ENCODE measurements around the gene MRM1. TPM values are rescaled to one million over a fixed set of nuclear protein-coding genes. Genes with fewer than 3 reads are reported as not detected.
A peak's percentile ranks its signal among the peaks of the same experiment; 100 is the strongest.

The MRM1 gene
- total and polyA plus RNA-seq, 9 donors: 2.7 to 8.1 (median 6.6) TPM

GRCh38 chr17:36653856-36654255 is 52.5 kb downstream of the MRM1 start:
- no peaks in the 10 kb centered on the region for H3K27me3 ChIP-seq
- no peak overlapping the region for H3K27ac ChIP-seq
- TF ChIP-seq EP300 (IDR thresholded peaks at IDR 0.05) (no peak), CTCF (IDR thresholded peaks at IDR 0.05) (no peak), POLR2A (IDR thresholded peaks at IDR 0.05) (no peak)
- DNase-seq: no peak
- WGBS, 3 donors: 15 to 43% (median 25%) methylated on average over 13 of the region's 13 CpGs
- H3K4me3 ChIP-seq: no peak overlapping the region
- H3K36me3 ChIP-seq: no peaks in the 10 kb centered on the region
- no peaks in the 10 kb centered on the region for H3K4me1 ChIP-seq (ENCODE audit: insufficient read depth)
- H3K9me3 ChIP-seq: no peaks in the 10 kb centered on the region
- intact Hi-C loops (cut with DNase I): no loop called here

- Histone ChIP-seq H3K4me3 (no peak overlapping the region), H3K27ac (no peak overlapping the region), H3K9me3 (no peaks in the 10 kb centered on the region), H3K36me3 (no peaks in the 10 kb centered on the region), H3K4me1 (ENCODE audit: insufficient read depth) (no peaks in the 10 kb centered on the region), H3K27me3 (no peaks in the 10 kb centered on the region)
- no peak for DNase-seq
- WGBS, 3 donors: 76 to 78% (median 78%) methylated on average over 7 of the region's 7 CpGs
- TF ChIP-seq CTCF (IDR thresholded peaks at IDR 0.05) (no peak), POLR2A (IDR thresholded peaks at IDR 0.05) (no peak), EP300 (IDR thresholded peaks at IDR 0.05) (no peak)
- intact Hi-C loops (cut with DNase I): no loop called here
Observed at GRCh38 chr17:36655726-36656125, 54.3 kb downstream of the MRM1 start.

GRCh38 chr17:36657390-36657762 is 56.0 kb downstream of the MRM1 start:
- H3K27me3 ChIP-seq: no peaks in the 10 kb centered on the region
- peak overlapping the region; percentile 24 for H3K4me3 ChIP-seq
- WGBS, 3 donors: 58 to 69% (median 65%) methylated on average over 25 of the region's 25 CpGs
- no peak for DNase-seq
- TF ChIP-seq CTCF (IDR thresholded peaks at IDR 0.05) (no peak), EP300 (IDR thresholded peaks at IDR 0.05) (no peak), POLR2A (IDR thresholded peaks at IDR 0.05) (no peak)
- no peaks in the 10 kb centered on the region for H3K36me3 ChIP-seq
- no peaks in the 10 kb centered on the region for H3K9me3 ChIP-seq
- no peaks in the 10 kb centered on the region for H3K4me1 ChIP-seq (ENCODE audit: insufficient read depth)
- no peak overlapping the region for H3K27ac ChIP-seq
- intact Hi-C loops (cut with DNase I): no loop called here

- Histone ChIP-seq H3K36me3 (no peaks in the 10 kb centered on the region), H3K27me3 (no peaks in the 10 kb centered on the region), H3K9me3 (no peaks in the 10 kb centered on the region), H3K4me3 (peak overlapping the region; percentile 24), H3K27ac (no peak overlapping the region), H3K4me1 (ENCODE audit: insufficient read depth) (no peaks in the 10 kb centered on the region)
- intact Hi-C loops (cut with DNase I): no loop called here
- DNase-seq: no peak
- no peak for TF ChIP-seq POLR2A (IDR thresholded peaks at IDR 0.05)
- TF ChIP-seq EP300 (IDR thresholded peaks at IDR 0.05): no peak
- no peak for TF ChIP-seq CTCF (IDR thresholded peaks at IDR 0.05)
- 6 to 7% (median 7%) methylated on average over 55 to 57 of the region's 57 CpGs for WGBS, 3 donors
Observed at GRCh38 chr17:36657763-36658490, 56.5 kb downstream of the MRM1 start.

Other genes starting within 250 kb of the MRM1 start
- gene TBC1D3H, start 213.1 kb upstream of the MRM1 start, total RNA-seq: not detected
- gene TBC1D3H, start 213.1 kb upstream of the MRM1 start, polyA plus RNA-seq: not detected
- gene ZNHIT3, start 114.9 kb upstream of the MRM1 start, total RNA-seq: 10 to 100 TPM; 27.7 to 47.2 (median 29.9) TPM
- gene ZNHIT3, start 114.9 kb upstream of the MRM1 start, polyA plus RNA-seq: 10 to 100 TPM; 59.5 to 63.5 TPM
- 10 to 100 TPM; 20.0 to 46.7 (median 28.8) TPM for gene MYO19, start 66.7 kb upstream of the MRM1 start, total RNA-seq
- 10 to 100 TPM; 13.4 to 13.9 TPM for gene MYO19, start 66.7 kb upstream of the MRM1 start, polyA plus RNA-seq
- gene PIGW, start 66.6 kb upstream of the MRM1 start, total RNA-seq: 1 to 10 TPM in 6 of 7 donors, under 1 TPM in 1; 0.60 to 10.0 (median 4.6) TPM
- 1 to 10 TPM; 3.0 to 7.1 TPM for gene PIGW, start 66.6 kb upstream of the MRM1 start, polyA plus RNA-seq
- gene GGNBP2, start 56.7 kb upstream of the MRM1 start, total RNA-seq: 10 to 100 TPM; 45.1 to 92.1 (median 66.2) TPM
- gene GGNBP2, start 56.7 kb upstream of the MRM1 start, polyA plus RNA-seq: 10 to 100 TPM; 52.4 to 86.2 TPM
- gene DHRS11, start 9.7 kb upstream of the MRM1 start, total RNA-seq: 1 to 10 TPM; 3.0 to 9.6 (median 6.6) TPM
- gene DHRS11, start 9.7 kb upstream of the MRM1 start, polyA plus RNA-seq: 10 to 100 TPM in 1 of 2 donors, 1 to 10 TPM in 1; 6.3 to 10.2 TPM

Data from ovary (tissue), 9 donors.